ENCODE results near the gene DNAJC5.

DNAJC5 gene

DNA sequence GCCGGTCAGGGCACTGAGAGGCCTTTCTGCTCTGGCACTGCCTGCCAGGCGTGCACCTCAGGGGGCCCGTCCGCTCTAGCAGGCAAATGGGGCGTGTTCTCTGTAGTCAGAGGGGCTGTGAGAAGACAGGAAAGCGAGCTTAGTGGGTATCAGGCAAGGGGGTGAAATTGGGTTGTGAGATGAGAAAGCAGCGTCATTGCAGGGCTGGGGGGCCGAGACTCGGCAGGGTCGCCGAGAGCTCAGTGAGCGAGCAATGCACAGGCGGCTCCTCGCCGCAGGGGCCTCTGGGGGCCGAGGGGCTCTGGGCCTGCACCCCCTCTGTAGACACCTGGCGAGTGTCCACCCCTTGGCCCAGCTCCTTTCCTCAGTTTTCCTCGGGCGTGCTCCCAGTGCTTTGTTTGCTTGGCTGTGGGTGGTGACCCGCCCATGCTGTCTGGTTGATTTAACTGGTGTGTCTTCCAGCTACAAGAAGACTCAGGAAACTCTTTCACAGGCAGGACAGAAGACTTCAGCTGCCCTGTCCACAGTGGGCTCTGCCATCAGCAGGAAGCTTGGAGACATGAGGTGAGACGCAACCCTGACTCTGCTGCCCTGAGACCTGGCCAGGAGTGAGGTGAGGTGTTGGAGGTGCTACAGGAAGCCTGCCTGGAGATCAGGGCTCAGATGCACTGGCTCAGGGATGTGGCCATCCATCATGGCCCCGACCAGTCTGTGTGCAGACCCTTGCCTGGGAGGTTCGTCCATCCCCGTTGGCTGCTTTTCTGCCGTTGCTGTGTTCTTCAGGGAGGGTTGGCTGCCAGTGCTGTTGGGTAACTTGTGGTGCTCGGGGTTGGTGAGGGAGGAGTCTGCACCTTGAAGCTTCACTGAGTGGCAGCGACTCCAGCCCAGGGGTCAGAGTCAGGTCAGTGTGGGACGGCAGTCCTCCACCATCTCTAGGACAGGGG lies 12.4 kb upstream of the DNAJC5 start:
- Histone ChIP-seq H3K36me3 (peaks cover 93% of the 10 kb centered on the region), H3K4me1 (ENCODE audit: control insufficient read depth in 1 of 2, insufficient read depth in 1 of 2, low read depth in 1 of 2, low read length in 1 of 2) (peaks cover 8 to 20% of the 10 kb centered on the region in 2 experiments), H3K4me3 (ENCODE audit: low read depth in 1 of 2, low read length in 1 of 2) (no peak overlapping the region), H3K9me3 (no peaks in the 10 kb centered on the region), H3K27ac (peak overlapping the region; percentile 18), H3K27me3 (no peaks in the 10 kb centered on the region)
- TF ChIP-seq, protein P1, sequence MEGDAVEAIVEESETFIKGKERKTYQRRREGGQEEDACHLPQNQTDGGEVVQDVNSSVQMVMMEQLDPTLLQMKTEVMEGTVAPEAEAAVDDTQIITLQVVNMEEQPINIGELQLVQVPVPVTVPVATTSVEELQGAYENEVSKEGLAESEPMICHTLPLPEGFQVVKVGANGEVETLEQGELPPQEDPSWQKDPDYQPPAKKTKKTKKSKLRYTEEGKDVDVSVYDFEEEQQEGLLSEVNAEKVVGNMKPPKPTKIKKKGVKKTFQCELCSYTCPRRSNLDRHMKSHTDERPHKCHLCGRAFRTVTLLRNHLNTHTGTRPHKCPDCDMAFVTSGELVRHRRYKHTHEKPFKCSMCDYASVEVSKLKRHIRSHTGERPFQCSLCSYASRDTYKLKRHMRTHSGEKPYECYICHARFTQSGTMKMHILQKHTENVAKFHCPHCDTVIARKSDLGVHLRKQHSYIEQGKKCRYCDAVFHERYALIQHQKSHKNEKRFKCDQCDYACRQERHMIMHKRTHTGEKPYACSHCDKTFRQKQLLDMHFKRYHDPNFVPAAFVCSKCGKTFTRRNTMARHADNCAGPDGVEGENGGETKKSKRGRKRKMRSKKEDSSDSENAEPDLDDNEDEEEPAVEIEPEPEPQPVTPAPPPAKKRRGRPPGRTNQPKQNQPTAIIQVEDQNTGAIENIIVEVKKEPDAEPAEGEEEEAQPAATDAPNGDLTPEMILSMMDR (IDR thresholded peaks at IDR 0.05): no peak

DNA sequence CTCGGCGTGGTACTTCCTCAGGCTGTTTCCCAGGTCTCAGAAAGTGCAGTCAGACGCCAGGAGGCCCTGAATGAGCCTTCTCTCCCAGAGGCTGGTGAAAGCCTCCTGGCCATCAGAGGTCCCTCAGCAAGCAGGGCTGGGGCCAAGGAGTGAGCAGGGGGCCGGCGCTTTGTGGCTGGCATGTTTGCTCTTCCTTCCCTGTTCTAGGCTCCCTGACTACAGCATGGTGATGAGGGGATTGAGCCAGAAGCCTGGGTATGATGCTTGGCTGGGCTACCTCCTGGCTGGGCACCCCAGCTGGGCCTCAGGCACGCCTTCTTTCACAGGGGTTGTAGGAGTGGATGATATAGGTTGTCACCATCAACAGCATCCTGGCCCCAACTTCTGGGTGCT lies 11.7 kb upstream of the DNAJC5 start:
- no peaks in the 10 kb centered on the region for H3K9me3 ChIP-seq
- H3K4me3 ChIP-seq (ENCODE audit: low read depth in 1 of 2, low read length in 1 of 2): no peak overlapping the region
- H3K36me3 ChIP-seq: peaks cover 93% of the 10 kb centered on the region
- no peaks in the 10 kb centered on the region for H3K27me3 ChIP-seq
- peak overlapping the region; percentile 18 for H3K27ac ChIP-seq
- H3K4me1 ChIP-seq (ENCODE audit: control insufficient read depth in 1 of 2, insufficient read depth in 1 of 2, low read depth in 1 of 2, low read length in 1 of 2): peaks cover 8 to 13% of the 10 kb centered on the region in 2 experiments
- TF ChIP-seq, protein P1 (IDR thresholded peaks at IDR 0.05): no peak

DNA sequence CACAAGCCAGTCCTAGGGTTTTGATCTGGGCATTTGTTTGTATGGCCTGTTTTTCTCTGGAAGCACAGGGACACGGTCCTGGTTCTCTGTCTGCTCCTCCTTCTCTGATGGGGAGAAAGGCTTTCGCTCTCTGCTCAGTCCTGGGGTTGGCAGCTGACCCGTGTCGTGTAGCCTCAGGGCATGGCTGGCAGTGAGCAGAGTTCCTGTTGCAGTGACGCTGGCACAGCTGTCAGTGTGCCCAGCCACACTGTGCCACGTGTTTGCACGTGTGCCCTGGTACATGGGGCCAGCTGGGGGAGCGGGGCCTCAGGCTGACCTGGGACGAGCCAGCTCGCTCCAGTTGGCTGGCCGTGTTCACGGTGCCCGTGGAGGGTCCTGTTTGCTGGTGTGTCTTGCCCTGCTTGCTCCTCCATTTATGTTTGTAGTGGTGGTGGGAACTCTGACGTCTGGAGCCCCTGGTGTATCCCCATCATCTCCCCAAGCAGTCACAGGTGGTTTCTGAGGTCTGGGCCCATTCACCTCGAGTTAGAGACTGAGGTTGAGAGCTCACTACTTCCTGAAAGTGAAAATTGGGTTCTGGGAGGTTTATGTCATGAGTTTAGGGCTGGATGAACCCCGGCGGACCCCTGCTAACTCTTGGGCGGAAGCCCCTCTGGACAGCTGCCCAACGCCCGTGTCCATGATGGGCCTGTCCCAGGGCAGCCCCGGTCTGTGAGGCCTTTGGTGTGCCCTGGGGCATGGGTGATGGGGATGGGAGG lies 10.2 kb upstream of the DNAJC5 start:
- TF ChIP-seq, protein P1 (IDR thresholded peaks at IDR 0.05): no peak
- Histone ChIP-seq H3K27ac (no peak overlapping the region), H3K36me3 (peaks cover 95% of the 10 kb centered on the region), H3K9me3 (no peaks in the 10 kb centered on the region), H3K4me1 (ENCODE audit: control insufficient read depth in 1 of 2, insufficient read depth in 1 of 2, low read depth in 1 of 2, low read length in 1 of 2) (peaks cover 11% of the 10 kb centered on the region in 2 experiments), H3K4me3 (ENCODE audit: low read depth in 1 of 2, low read length in 1 of 2) (no peak overlapping the region), H3K27me3 (no peaks in the 10 kb centered on the region)

DNA sequence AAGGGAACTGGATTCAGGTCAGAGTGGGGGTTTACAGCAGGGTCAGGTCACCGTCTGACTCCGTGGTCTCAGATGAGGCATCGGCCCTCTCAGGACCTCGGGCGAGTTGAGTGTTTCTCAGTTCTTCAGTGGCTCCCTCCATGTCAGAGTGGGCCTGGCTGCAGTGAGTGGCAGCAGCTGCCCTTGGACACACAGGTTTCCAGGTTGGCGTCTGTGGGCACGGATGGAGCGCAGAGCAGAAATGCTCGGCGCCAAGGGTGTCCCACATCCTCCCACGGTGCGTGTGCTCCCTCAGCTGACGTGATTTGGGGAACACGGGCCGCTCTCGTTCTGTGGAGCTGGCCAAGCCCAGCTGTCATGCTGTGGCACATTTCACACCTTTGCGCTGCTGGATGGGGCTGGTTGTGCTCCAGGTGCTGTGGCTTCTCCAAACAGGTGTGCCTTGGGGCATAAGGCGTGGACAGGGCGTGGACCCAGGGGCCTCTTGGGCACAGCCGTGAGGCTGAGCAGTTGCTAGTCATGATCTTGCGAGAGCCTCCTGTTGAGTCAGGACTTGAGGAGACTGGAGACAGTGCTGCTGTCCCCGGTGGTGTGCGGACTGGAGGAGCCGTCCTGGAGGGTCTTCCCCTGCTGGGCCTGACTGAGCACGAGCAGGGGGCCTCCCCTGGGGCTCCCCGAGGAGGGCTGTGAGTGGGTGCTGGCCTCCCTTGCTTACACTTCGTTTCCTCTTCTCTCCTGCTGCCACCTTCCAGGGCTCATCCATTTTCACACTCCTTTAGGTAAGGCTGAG lies 9.5 kb upstream of the DNAJC5 start:
- Histone ChIP-seq H3K27me3 (no peaks in the 10 kb centered on the region), H3K4me1 (ENCODE audit: control insufficient read depth in 1 of 2, insufficient read depth in 1 of 2, low read depth in 1 of 2, low read length in 1 of 2) (peaks cover 18 to 19% of the 10 kb centered on the region in 2 experiments), H3K27ac (peak overlapping the region; percentile 31), H3K9me3 (no peaks in the 10 kb centered on the region), H3K4me3 (ENCODE audit: low read depth in 1 of 2, low read length in 1 of 2) (no peak overlapping the region), H3K36me3 (peaks cover 100% of the 10 kb centered on the region)
- TF ChIP-seq, protein P1 (IDR thresholded peaks at IDR 0.05): no peak

DNA sequence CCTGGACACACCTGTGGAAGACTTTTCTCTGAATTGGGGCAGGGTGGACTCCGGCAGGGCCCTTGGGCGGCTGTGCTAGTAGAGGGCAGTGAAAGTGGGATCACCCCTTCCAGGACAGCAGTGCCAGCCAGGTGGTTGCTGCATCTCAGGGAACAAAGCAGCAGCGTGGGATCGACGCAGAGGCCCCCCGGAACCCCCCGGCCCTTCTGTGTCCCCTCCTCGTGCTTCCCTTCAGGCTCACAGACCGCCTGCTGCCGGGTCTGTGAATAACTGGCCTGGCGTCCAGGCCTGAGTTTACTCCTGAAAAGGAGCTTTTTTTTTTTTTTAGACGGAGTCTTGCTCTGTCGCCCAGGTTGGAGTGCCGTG lies 8.9 kb upstream of the DNAJC5 start:
- peak overlapping the region; percentile 31 for H3K27ac ChIP-seq
- peaks cover 100% of the 10 kb centered on the region for H3K36me3 ChIP-seq
- TF ChIP-seq, protein P1 (IDR thresholded peaks at IDR 0.05): no peak
- H3K9me3 ChIP-seq: no peaks in the 10 kb centered on the region
- no peak overlapping the region for H3K4me3 ChIP-seq (ENCODE audit: low read depth in 1 of 2, low read length in 1 of 2)
- no peaks in the 10 kb centered on the region for H3K27me3 ChIP-seq
- peaks cover 24% of the 10 kb centered on the region in 2 experiments for H3K4me1 ChIP-seq (ENCODE audit: control insufficient read depth in 1 of 2, insufficient read depth in 1 of 2, low read depth in 1 of 2, low read length in 1 of 2)
